Stomach smooth muscle (tissue), 2 donors: ENCODE data around the gene FAM131C.
"Not testable (repeated sequence)": the region's sequence is repeated elsewhere in the genome, so short reads cannot be mapped to it uniquely, and the experiment has no call there.

Source experiments
- H3K27ac ChIP-seq: one replicate; pipeline ENCODE4 v1.7.0; 2013; ENCODE audit warnings: mild to moderate bottlenecking, low read length, inconsistent platforms
- H3K27me3 ChIP-seq, 2 donors: one replicate each; pipeline ENCODE4 v1.7.0; 2013; ENCODE audit warnings: low read length in 2 of 2; ENCODE audit not compliant: insufficient read depth in 2 of 2, control insufficient read depth in 1 of 2
- H3K36me3 ChIP-seq, 2 donors: one replicate each; pipeline ENCODE4 v1.7.0; 2013; ENCODE audit warnings: low read length in 2 of 2; ENCODE audit not compliant: control insufficient read depth in 2 of 2, insufficient read depth in 2 of 2
- H3K4me1 ChIP-seq: one replicate; pipeline ENCODE4 v1.7.0; 2013; ENCODE audit warnings: low read length; ENCODE audit not compliant: control insufficient read depth, insufficient read depth
- H3K4me3 ChIP-seq, 2 donors: one replicate each; pipeline ENCODE4 v1.7.0; 2013; ENCODE audit warnings: low read length in 2 of 2
- H3K9ac ChIP-seq, 2 donors: one replicate each; pipeline ENCODE4 v1.7.0; 2013; ENCODE audit warnings: low read length in 2 of 2, mild to moderate bottlenecking in 1 of 2
- H3K9me3 ChIP-seq, 2 donors: one replicate each; pipeline ENCODE4 v1.7.0; 2013; ENCODE audit warnings: low read length in 2 of 2; ENCODE audit not compliant: control insufficient read depth in 2 of 2
- donor health status: healthy.
- donor health status: Pancreatic carcinoma.

FAM131C gene

GRCh38 chr1:16032388-16033102, 40.9 kb downstream of the FAM131C start:
- Histone ChIP-seq H3K4me1 (peaks cover 14% of the 10 kb centered on the region), H3K9ac (no peak overlapping the region), H3K27ac (no peak overlapping the region), H3K27me3 (no peaks in the 10 kb centered on the region), H3K36me3 (no peaks in the 10 kb centered on the region), H3K4me3 (no peak overlapping the region), H3K9me3 (no peaks in the 10 kb centered on the region)

- H3K9me3 ChIP-seq = no peaks in the 10 kb centered on the region
- peaks cover 21% of the 10 kb centered on the region for H3K4me1 ChIP-seq
- H3K27me3 ChIP-seq = no peaks in the 10 kb centered on the region
- H3K9ac ChIP-seq = no peak overlapping the region
- H3K27ac ChIP-seq = no peak overlapping the region
- no peaks in the 10 kb centered on the region for H3K36me3 ChIP-seq
- no peak overlapping the region for H3K4me3 ChIP-seq
These were observed 41.9 kb downstream of the FAM131C start for GRCh38 chr1:16031551-16031950.

- Histone ChIP-seq H3K4me3 (no peak overlapping the region), H3K4me1 (peaks cover 21% of the 10 kb centered on the region), H3K36me3 (no peaks in the 10 kb centered on the region), H3K9me3 (no peaks in the 10 kb centered on the region), H3K27me3 (no peaks in the 10 kb centered on the region), H3K9ac (no peak overlapping the region), H3K27ac (no peak overlapping the region)
These were observed 44.2 kb downstream of the FAM131C start for GRCh38 chr1:16029288-16029687.

GRCh38 chr1:16029003-16029268, 44.5 kb downstream of the FAM131C start:
- not testable (repeated sequence) for H3K27ac ChIP-seq, H3K9ac ChIP-seq, H3K4me3 ChIP-seq, H3K9me3 ChIP-seq, H3K36me3 ChIP-seq, H3K27me3 ChIP-seq
- H3K4me1 ChIP-seq = peaks cover 21% of the 10 kb centered on the region

- Histone ChIP-seq H3K36me3 (no peaks in the 10 kb centered on the region), H3K4me3 (no peak overlapping the region), H3K27me3 (no peaks in the 10 kb centered on the region), H3K27ac (no peak overlapping the region), H3K9me3 (no peaks in the 10 kb centered on the region), H3K9ac (no peak overlapping the region), H3K4me1 (peaks cover 23% of the 10 kb centered on the region)
These were observed 45.0 kb downstream of the FAM131C start for GRCh38 chr1:16028237-16029002.

GRCh38 chr1:16026723-16027484, 46.5 kb downstream of the FAM131C start:
- H3K4me3 ChIP-seq = peak overlapping the region in 1 of 2 donors; percentile 60

GRCh38 chr1:16026302-16026701, 47.1 kb downstream of the FAM131C start:
- H3K4me1 ChIP-seq = peaks cover 27% of the 10 kb centered on the region
- H3K4me3 ChIP-seq, H3K9ac ChIP-seq, H3K27ac ChIP-seq, H3K36me3 ChIP-seq, H3K27me3 ChIP-seq, H3K9me3 ChIP-seq: not testable (repeated sequence)

More at GRCh38 chr1:16026723-16027484, 46.5 kb downstream of the FAM131C start:
- H3K9ac ChIP-seq = peak overlapping the region in 1 of 2 donors; percentile 47
- H3K27ac ChIP-seq = no peak overlapping the region
- no peaks in the 10 kb centered on the region for H3K27me3 ChIP-seq
- no peaks in the 10 kb centered on the region for H3K36me3 ChIP-seq
- no peaks in the 10 kb centered on the region for H3K9me3 ChIP-seq
- H3K4me1 ChIP-seq = peaks cover 21% of the 10 kb centered on the region

GRCh38 chr1:16023050-16023653, 50.3 kb downstream of the FAM131C start:
- Histone ChIP-seq H3K9ac (no peak overlapping the region), H3K27me3 (no peaks in the 10 kb centered on the region), H3K27ac (no peak overlapping the region), H3K9me3 (no peaks in the 10 kb centered on the region), H3K4me1 (peaks cover 51% of the 10 kb centered on the region), H3K36me3 (no peaks in the 10 kb centered on the region), H3K4me3 (no peak overlapping the region)

- no peaks in the 10 kb centered on the region for H3K27me3 ChIP-seq
- peaks cover 56% of the 10 kb centered on the region for H3K4me1 ChIP-seq
- H3K9ac ChIP-seq = no peak overlapping the region
- peak overlapping the region; percentile 60 for H3K27ac ChIP-seq
- H3K36me3 ChIP-seq = no peaks in the 10 kb centered on the region
- no peaks in the 10 kb centered on the region for H3K9me3 ChIP-seq
- no peak overlapping the region for H3K4me3 ChIP-seq
These were observed 51.1 kb downstream of the FAM131C start for GRCh38 chr1:16022393-16022792.

- Histone ChIP-seq H3K4me1 (peaks cover 56% of the 10 kb centered on the region), H3K9ac (no peak within 1 kb of the TSS), H3K4me3 (no peak within 1 kb of the TSS), H3K9me3 (no peaks in the 10 kb centered on the region), H3K27ac (peak within 1 kb of the TSS; percentile 60), H3K27me3 (no peaks in the 10 kb centered on the region), H3K36me3 (no peaks in the 10 kb centered on the region)
These were observed 51.8 kb downstream of the FAM131C start, which contains the start of gene CLCNKA for GRCh38 chr1:16021681-16022080. TSS of gene CLCNKA (plus strand) at chr1:16022036. CDS start at chr1:16022620, 584 bp downstream.
